BJ (cell line): ENCODE data around the gene TUBG1. TPM values are rescaled to one million over a fixed set of nuclear protein-coding genes. Genes with fewer than 3 reads are reported as not detected.

Experiments
- CTCF ChIA-PET: fragments of 350-600 bp; formaldehyde crosslinking; extraction: SDS; loops from one replicate; lab custom pipeline; 2021; ENCODE audit warnings: antibody characterized with exemption, inconsistent platforms; lab: Yijun Ruan, JAX
- POLR2A ChIA-PET: fragments of 300-600 bp; sonication (Branson Sonifier 250); formaldehyde crosslinking; extraction: SDS; loops from one replicate; lab custom pipeline; 2021; ENCODE audit warnings: antibody characterized with exemption; lab: Charles Lee
- DNase-seq: peaks from one replicate; pipeline ENCODE4 v3.0.0-alpha.2; 2011; ENCODE audit warnings: low read depth
- H3K27me3 ChIP-seq: 2 replicates; pipeline ENCODE4 v1.6.0; 2011; ENCODE audit warnings: low read length; ENCODE audit not compliant: control insufficient read depth, insufficient read depth
- H3K36me3 ChIP-seq: 2 replicates; pipeline ENCODE4 v1.5.1; 2011; ENCODE audit warnings: low read length; ENCODE audit not compliant: control insufficient read depth, insufficient read depth
- H3K4me3 ChIP-seq: 2 replicates; pipeline ENCODE4 v1.5.1; 2011; ENCODE audit warnings: low read depth, mild to moderate bottlenecking, control low read depth, low read length
- polyA plus RNA-seq: library from polyadenylated mRNA; depleted of rRNA; stranded (reverse); fragments of >200 nt; gene quantifications from 2 replicates; pipeline ENCODE4 v1.2.3, GENCODE V29; 2011
- TF ChIP-seq, protein P1 (sequence below): IDR thresholded peaks from 2 replicates; pipeline ENCODE4 v1.5.1; 2011; ENCODE audit warnings: low read depth, mild to moderate bottlenecking, control low read depth, inconsistent platforms, low read length, moderate library complexity; ENCODE audit not compliant: insufficient read depth

The TUBG1 gene
- polyA plus RNA-seq, 1 experiment, result 66.1 TPM

GRCh38 chr17:42563143-42563509 is 46.4 kb upstream of the TUBG1 start:
- no peak for DNase-seq
- H3K27me3 ChIP-seq, result no peaks in the 10 kb centered on the region
- ChIA-PET CTCF (interaction anchor here (0.7 kb wide), 1 partner anchor 117 kb away, joined by 3 read pairs; no protein-coding TSS in a partner anchor), POLR2A (no interaction called here)
- TF ChIP-seq, protein P1, sequence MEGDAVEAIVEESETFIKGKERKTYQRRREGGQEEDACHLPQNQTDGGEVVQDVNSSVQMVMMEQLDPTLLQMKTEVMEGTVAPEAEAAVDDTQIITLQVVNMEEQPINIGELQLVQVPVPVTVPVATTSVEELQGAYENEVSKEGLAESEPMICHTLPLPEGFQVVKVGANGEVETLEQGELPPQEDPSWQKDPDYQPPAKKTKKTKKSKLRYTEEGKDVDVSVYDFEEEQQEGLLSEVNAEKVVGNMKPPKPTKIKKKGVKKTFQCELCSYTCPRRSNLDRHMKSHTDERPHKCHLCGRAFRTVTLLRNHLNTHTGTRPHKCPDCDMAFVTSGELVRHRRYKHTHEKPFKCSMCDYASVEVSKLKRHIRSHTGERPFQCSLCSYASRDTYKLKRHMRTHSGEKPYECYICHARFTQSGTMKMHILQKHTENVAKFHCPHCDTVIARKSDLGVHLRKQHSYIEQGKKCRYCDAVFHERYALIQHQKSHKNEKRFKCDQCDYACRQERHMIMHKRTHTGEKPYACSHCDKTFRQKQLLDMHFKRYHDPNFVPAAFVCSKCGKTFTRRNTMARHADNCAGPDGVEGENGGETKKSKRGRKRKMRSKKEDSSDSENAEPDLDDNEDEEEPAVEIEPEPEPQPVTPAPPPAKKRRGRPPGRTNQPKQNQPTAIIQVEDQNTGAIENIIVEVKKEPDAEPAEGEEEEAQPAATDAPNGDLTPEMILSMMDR, result no peak
- peak overlapping the region; percentile 83 for H3K4me3 ChIP-seq
- H3K36me3 ChIP-seq, result peaks cover 21% of the 10 kb centered on the region

- CTCF ChIA-PET, result interaction anchor here (0.7 kb wide), 1 partner anchor 117 kb away, joined by 3 read pairs; no protein-coding TSS in a partner anchor
- Histone ChIP-seq H3K4me3 (no peak overlapping the region), H3K27me3 (no peaks in the 10 kb centered on the region), H3K36me3 (peaks cover 22% of the 10 kb centered on the region)
- POLR2A ChIA-PET, result no interaction called here
- DNase-seq, result no peak
- TF ChIP-seq, protein P1, result no peak
These were observed 45.9 kb upstream of the TUBG1 start for GRCh38 chr17:42563543-42563942.

DNA sequence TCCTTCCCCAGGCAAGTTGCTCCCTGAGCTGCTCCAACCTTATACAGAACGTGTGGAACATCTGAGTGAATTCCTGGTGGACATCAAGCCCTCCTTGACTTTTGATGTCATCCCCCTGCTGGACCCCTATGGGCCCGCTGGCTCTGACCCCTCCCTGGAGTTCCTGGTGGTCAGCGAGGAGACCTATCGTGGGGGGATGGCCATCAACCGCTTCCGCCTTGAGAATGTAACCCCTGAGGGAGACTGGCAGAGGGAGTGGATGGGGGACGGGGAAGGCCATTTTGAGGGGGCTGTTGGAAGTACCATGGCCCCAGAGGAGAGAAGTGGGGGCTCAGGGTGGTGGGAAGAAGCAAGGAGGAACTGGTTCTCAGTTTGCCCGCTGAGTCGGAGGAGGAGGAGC is 45.5 kb upstream of the TUBG1 start:
- no peak for DNase-seq
- H3K27me3 ChIP-seq, result no peaks in the 10 kb centered on the region
- no peak overlapping the region for H3K4me3 ChIP-seq
- POLR2A ChIA-PET, result no interaction called here
- TF ChIP-seq, protein P1, result no peak
- CTCF ChIA-PET, result interaction anchor here (0.7 kb wide), 1 partner anchor 117 kb away, joined by 3 read pairs; no protein-coding TSS in a partner anchor
- H3K36me3 ChIP-seq, result peaks cover 26% of the 10 kb centered on the region

- DNase-seq, result no peak
- Histone ChIP-seq H3K36me3 (peaks cover 34% of the 10 kb centered on the region), H3K4me3 (no peak overlapping the region), H3K27me3 (no peaks in the 10 kb centered on the region)
- ChIA-PET POLR2A (no interaction called here), CTCF (interaction anchor here (0.9 to 1.2 kb wide), 2 partner anchors 13 to 115 kb away, joined by 4 read pairs; no protein-coding TSS in a partner anchor)
- TF ChIP-seq, protein P1, result no peak
These were observed 44.5 kb upstream of the TUBG1 start for GRCh38 chr17:42564815-42565522.

DNA sequence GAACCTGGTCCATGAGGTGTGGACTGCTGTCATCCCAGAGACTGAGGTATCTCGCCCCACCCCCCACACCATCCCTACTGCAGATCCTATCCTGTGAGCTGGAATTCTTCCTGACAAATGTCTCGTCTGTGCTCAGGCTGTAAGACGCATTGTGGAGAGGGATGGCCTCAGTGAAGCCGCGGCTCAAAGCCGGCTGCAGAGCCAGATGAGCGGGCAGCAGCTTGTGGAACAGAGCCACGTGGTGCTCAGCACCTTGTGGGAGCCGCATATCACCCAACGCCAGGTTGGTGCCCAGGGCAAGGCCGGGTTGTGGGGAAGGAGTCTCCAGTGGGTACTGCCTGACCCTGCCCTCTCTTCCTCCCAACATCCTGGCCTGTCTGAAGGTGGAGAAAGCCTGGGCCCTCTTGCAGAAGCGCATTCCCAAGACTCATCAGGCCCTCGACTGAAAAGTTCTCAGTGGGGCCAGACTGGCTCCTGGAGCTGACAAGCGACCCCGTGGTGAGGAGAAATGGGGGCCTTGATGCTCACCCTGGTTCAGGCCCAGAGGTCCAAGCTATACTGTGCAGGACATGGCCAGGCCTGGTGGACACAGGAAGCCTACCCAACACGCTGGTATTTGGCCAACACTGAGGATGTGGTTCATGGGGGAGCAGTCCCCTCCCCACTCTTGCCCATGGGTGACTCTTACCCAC is 43.8 kb upstream of the TUBG1 start:
- Histone ChIP-seq H3K36me3 (peaks cover 36% of the 10 kb centered on the region), H3K27me3 (no peaks in the 10 kb centered on the region), H3K4me3 (no peak overlapping the region)
- TF ChIP-seq, protein P1, result no peak
- no peak for DNase-seq
- ChIA-PET POLR2A (no interaction called here), CTCF (interaction anchor here (0.7 to 1.2 kb wide), 2 partner anchors 13 kb away, joined by 3 to 4 read pairs; no protein-coding TSS in a partner anchor)
